SIG-M5 (cell line): ENCODE data around the gene SLCO1A2.
"Not testable (repeated sequence)": the region's sequence is repeated elsewhere in the genome, so short reads cannot be mapped to it uniquely, and the experiment has no call there.

ENCODE experiments used
- DNase-seq: peaks from one replicate; lab custom pipeline; 2025; lab: John Stamatoyannopoulos, UW

Gene SLCO1A2

GRCh38 chr12:21334771-21335325, at the start of gene SLCO1A2:
SLCO1A2 (minus strand) TSS chr12:21334917; CDS start chr12:21334647, 270 bp downstream.
- DNase-seq: no peak

- DNase-seq: no peak
Observed at GRCh38 chr12:21384261-21384660, 49.5 kb upstream of the SLCO1A2 start.

- not testable (repeated sequence) for DNase-seq
Observed at GRCh38 chr12:21381320-21381719, 46.6 kb upstream of the SLCO1A2 start.

- no peak for DNase-seq
Observed at GRCh38 chr12:21379218-21379617, 44.5 kb upstream of the SLCO1A2 start.

- DNase-seq: no peak
Observed at GRCh38 chr12:21372602-21373001, 37.9 kb upstream of the SLCO1A2 start, which contains the start of gene IAPP. IAPP (plus strand) TSS chr12:21372902; CDS start chr12:21373352, 450 bp downstream.

GRCh38 chr12:21370845-21371449, 36.2 kb upstream of the SLCO1A2 start:
- no peak for DNase-seq

GRCh38 chr12:21369141-21369980, 34.6 kb upstream of the SLCO1A2 start:
- DNase-seq: no peak

GRCh38 chr12:21360632-21361031, 25.9 kb upstream of the SLCO1A2 start:
- not testable (repeated sequence) for DNase-seq

- no peak for DNase-seq
Observed at GRCh38 chr12:21354641-21355040, 19.9 kb upstream of the SLCO1A2 start.

- no peak for DNase-seq
Observed at GRCh38 chr12:21353948-21354347, 19.2 kb upstream of the SLCO1A2 start.

- no peak for DNase-seq
Observed at GRCh38 chr12:21353487-21353886, 18.8 kb upstream of the SLCO1A2 start.

- no peak for DNase-seq
Observed at GRCh38 chr12:21350975-21351374, 16.3 kb upstream of the SLCO1A2 start.

GRCh38 chr12:21346542-21347205, 12.0 kb upstream of the SLCO1A2 start:
- DNase-seq: no peak

- DNase-seq: no peak
Observed at GRCh38 chr12:21343636-21344035, 8.9 kb upstream of the SLCO1A2 start.

- no peak for DNase-seq
Observed at GRCh38 chr12:21341769-21342168, 7.1 kb upstream of the SLCO1A2 start.

GRCh38 chr12:21340403-21340802, 5.7 kb upstream of the SLCO1A2 start:
- DNase-seq: no peak

GRCh38 chr12:21339921-21340320, 5.2 kb upstream of the SLCO1A2 start:
- DNase-seq: no peak

- DNase-seq: no peak
Observed at GRCh38 chr12:21337959-21338744, 3.4 kb upstream of the SLCO1A2 start.

- no peak for DNase-seq
Observed at GRCh38 chr12:21337453-21337852, 2.7 kb upstream of the SLCO1A2 start.

GRCh38 chr12:21336656-21337055, 1.9 kb upstream of the SLCO1A2 start:
- DNase-seq: no peak

- no peak for DNase-seq
Observed at GRCh38 chr12:21330682-21331253, 3.9 kb downstream of the SLCO1A2 start.
